ENCODE data around the gene PLEKHA6.

Gene PLEKHA6

GRCh38 chr1:204211046-204211445, 148.7 kb downstream of the PLEKHA6 start:
- TF ChIP-seq CTCF (IDR thresholded peaks at IDR 0.05), result no peak

- TF ChIP-seq CTCF (IDR thresholded peaks at IDR 0.05), result peak; percentile 100
Measured at GRCh38 chr1:204207136-204207616, 152.6 kb downstream of the PLEKHA6 start.

GRCh38 chr1:204206121-204206520, 153.6 kb downstream of the PLEKHA6 start:
- TF ChIP-seq CTCF (IDR thresholded peaks at IDR 0.05), result no peak

- no peak for TF ChIP-seq CTCF (IDR thresholded peaks at IDR 0.05)
Measured at GRCh38 chr1:204205486-204205885, 154.2 kb downstream of the PLEKHA6 start.

- no peak for TF ChIP-seq CTCF (IDR thresholded peaks at IDR 0.05)
Measured at GRCh38 chr1:204204944-204205343, 154.8 kb downstream of the PLEKHA6 start.

GRCh38 chr1:204203206-204203767, 156.4 kb downstream of the PLEKHA6 start:
- TF ChIP-seq CTCF (IDR thresholded peaks at IDR 0.05), result no peak

GRCh38 chr1:204202481-204202880, 157.2 kb downstream of the PLEKHA6 start:
- no peak for TF ChIP-seq CTCF (IDR thresholded peaks at IDR 0.05)
